Endothelial cell of umbilical vein (primary cell): ENCODE results near the gene ETNK2. TPM values are rescaled to one million over a fixed set of nuclear protein-coding genes. Genes with fewer than 3 reads are reported as not detected.

Experiments
- BruUV-seq: library from RNA; stranded (reverse); fragments of 400-500 nt; replicated peaks from 2 replicates; lab custom pipeline; 2021; lab: Mats Ljungman, UMichigan
- CTCF ChIA-PET: fragments of 300-600, 350-600 bp; sonication (Branson Sonifier 250); formaldehyde crosslinking; loops from one replicate; lab custom pipeline; 2021; ENCODE audit warnings: antibody characterized with exemption, inconsistent platforms; lab: Charles Lee
- POLR2A ChIA-PET: fragments of 300-600, 350-600 bp; sonication (Branson Sonifier 250); formaldehyde crosslinking; loops from one replicate; lab custom pipeline; 2021; ENCODE audit warnings: antibody characterized with exemption, inconsistent platforms; lab: Charles Lee
- DNase-seq: peaks from one replicate; pipeline ENCODE4 v3.0.0-alpha.2; 2011; ENCODE audit warnings: low read depth, low spot score
- FAIRE-seq: peaks from 2 replicates; lab custom pipeline; 2011; peaks lifted over from hg19 to GRCh38; lab: Jason Lieb, UNC
- H2AFZ ChIP-seq: 2 replicates; pipeline ENCODE4 v1.6.0; 2012; ENCODE audit warnings: low read depth, low read length, control low read depth, inconsistent platforms
- H3K27ac ChIP-seq: 2 replicates; pipeline ENCODE4 v1.5.1; 2011; ENCODE audit warnings: low read depth, mild to moderate bottlenecking, control low read depth, low read length, moderate library complexity; ENCODE audit not compliant: insufficient read depth
- H3K27me3 ChIP-seq, 2 experiments: 2 replicates each; pipeline versions ENCODE4 v1.6.0 to v1.6.1; 2011; ENCODE audit warnings: low read length in 2 of 2, mixed read lengths in 1 of 2; ENCODE audit not compliant: control insufficient read depth in 2 of 2, insufficient read depth in 2 of 2
- H3K36me3 ChIP-seq, 2 experiments: 2 replicates in 1 of 2; 3 replicates in 1 of 2; pipeline ENCODE4 v1.5.1; 2011; ENCODE audit warnings: low read length in 2 of 2, mild to moderate bottlenecking in 1 of 2, moderate library complexity in 1 of 2; ENCODE audit not compliant: control insufficient read depth in 2 of 2, insufficient read depth in 2 of 2; ENCODE audit errors: extremely low read depth in 1 of 2
- H3K4me1 ChIP-seq: 3 replicates; pipeline ENCODE4 v1.5.1; 2011; ENCODE audit warnings: mild to moderate bottlenecking, low read length; ENCODE audit not compliant: control insufficient read depth, insufficient read depth; ENCODE audit errors: extremely low read depth
- H3K4me2 ChIP-seq: 2 replicates; pipeline ENCODE4 v1.6.1; 2011; ENCODE audit warnings: low read length, control low read depth, mixed read lengths; ENCODE audit not compliant: insufficient read depth
- H3K4me3 ChIP-seq, 3 experiments: fragments of 200-600 bp in 1 of 3; sonication (generic), shearing (Covaris generic) in 1 of 3; replicated peaks in 1 of 3; 2 replicates each; pipeline ENCODE4 v1.5.1; 2011 to 2016; ENCODE audit warnings: control low read depth in 3 of 3, low read length in 3 of 3, mild to moderate bottlenecking in 2 of 3, inconsistent platforms in 1 of 3, low read depth in 1 of 3, moderate library complexity in 1 of 3; ENCODE audit not compliant: insufficient read depth in 1 of 3
- H3K79me2 ChIP-seq: 2 replicates; pipeline ENCODE4 v1.6.0; 2012; ENCODE audit warnings: low read length, inconsistent platforms; ENCODE audit not compliant: control insufficient read depth, insufficient read depth
- H3K9ac ChIP-seq: replicated peaks from 2 replicates; pipeline ENCODE3; 2011; ENCODE audit warnings: low read length, control low read depth; ENCODE audit not compliant: insufficient read depth; ENCODE audit errors: extremely low read depth
- H3K9me1 ChIP-seq: replicated peaks from 3 replicates; pipeline ENCODE4 v1.6.0; 2011; ENCODE audit warnings: mild to moderate bottlenecking, low read length; ENCODE audit not compliant: control insufficient read depth, insufficient read depth; ENCODE audit errors: extremely low read depth
- H3K9me3 ChIP-seq: replicated peaks from 2 replicates; pipeline ENCODE4 v1.5.1; 2012; ENCODE audit warnings: low read length, inconsistent platforms; ENCODE audit not compliant: control insufficient read depth, insufficient read depth
- H4K20me1 ChIP-seq: replicated peaks from 2 replicates; pipeline ENCODE3; 2011; ENCODE audit warnings: mild to moderate bottlenecking, low read length; ENCODE audit not compliant: control insufficient read depth, insufficient read depth; ENCODE audit errors: extremely low read depth
- EZH2 ChIP-seq: IDR thresholded peaks from 2 replicates; pipeline ENCODE4 v1.6.1; 2012; ENCODE audit warnings: borderline replicate concordance, low read depth, mild to moderate bottlenecking, moderate library complexity, low read length, inconsistent platforms; ENCODE audit not compliant: severe bottlenecking
- FOS ChIP-seq: IDR thresholded peaks from 2 replicates; pipeline ENCODE4 v1.6.1; 2011; ENCODE audit warnings: mild to moderate bottlenecking, low read length, moderate library complexity, borderline replicate concordance; ENCODE audit not compliant: insufficient read depth
- GATA2 ChIP-seq: IDR thresholded peaks from 2 replicates; pipeline ENCODE4 v1.7.0; 2011; ENCODE audit warnings: low read depth, mild to moderate bottlenecking, moderate library complexity, mixed read lengths, low read length; ENCODE audit not compliant: insufficient read length, insufficient read depth
- JUN ChIP-seq: IDR thresholded peaks from 2 replicates; pipeline ENCODE4 v1.6.1; 2011; ENCODE audit warnings: borderline replicate concordance, low read depth; ENCODE audit not compliant: insufficient read length, insufficient read depth
- MYC ChIP-seq: IDR thresholded peaks from one replicate; pipeline ENCODE4 v1.6.1; 2011; ENCODE audit warnings: mild to moderate bottlenecking, low read depth, low read length
- POLR2A ChIP-seq: IDR thresholded peaks from 2 replicates; pipeline ENCODE4 v1.6.1; 2012; ENCODE audit warnings: low read depth, mild to moderate bottlenecking, control low read depth, low read length
- POLR2AphosphoS5 ChIP-seq: IDR thresholded peaks from 2 replicates; pipeline ENCODE4 v1.6.1; 2012; ENCODE audit warnings: low read depth, mild to moderate bottlenecking, control low read depth, low read length, moderate library complexity; ENCODE audit not compliant: insufficient read depth
- dilution Hi-C: fragments of 300-500 bp; cut with MboI; formaldehyde crosslinking; loops from one replicate; pipeline ENCODE4 v1.15.0; 2019; ENCODE audit warnings: low sequenced_read_pairs; ENCODE audit not compliant: extremely low pct_ligation_motif_present
- intact Hi-C: fragments of 100-400 bp; cut with micrococcal nuclease; formaldehyde crosslinking; loops from one replicate; pipeline ENCODE4 v1.10.0; 2022
- polyA plus RNA-seq, 4 experiments: library from polyadenylated mRNA; depleted of rRNA in 3 of 4; stranded (reverse) in 3 of 4; unstranded in 1 of 4; fragments of >200 nt; gene quantifications; 2 replicates each; pipeline versions ENCODE4 v1.2.1 to v1.2.3, GENCODE V29; 2011 to 2012; ENCODE audit warnings: missing spikeins in 1 of 4
- total RNA-seq: library from RNA; stranded (reverse); gene quantifications from 2 replicates; pipeline ENCODE4 v1.2.3, GENCODE V29; 2021
- TF ChIP-seq, protein P1 (sequence below), 2 donors: IDR thresholded peaks; 1 replicate in 1 of 2; 2 replicates in 1 of 2; pipeline ENCODE4 v1.5.1; 2011; ENCODE audit warnings: low read length in 2 of 2, mild to moderate bottlenecking in 2 of 2, moderate library complexity in 2 of 2, control low read depth in 1 of 2, inconsistent platforms in 1 of 2, low read depth in 1 of 2; ENCODE audit not compliant: insufficient read depth in 1 of 2; ENCODE audit errors: extremely low read depth in 1 of 2
- TF ChIP-seq, protein P2 (sequence below): IDR thresholded peaks from 2 replicates; pipeline ENCODE4 v1.6.1; 2011; ENCODE audit not compliant: insufficient read depth, insufficient read length

The ETNK2 gene
- total and polyA plus RNA-seq, 2 donors (not counting 3 experiments of a cell fraction or from before 2014, with no cell fraction given): 13.5 to 27.5 TPM

DNA sequence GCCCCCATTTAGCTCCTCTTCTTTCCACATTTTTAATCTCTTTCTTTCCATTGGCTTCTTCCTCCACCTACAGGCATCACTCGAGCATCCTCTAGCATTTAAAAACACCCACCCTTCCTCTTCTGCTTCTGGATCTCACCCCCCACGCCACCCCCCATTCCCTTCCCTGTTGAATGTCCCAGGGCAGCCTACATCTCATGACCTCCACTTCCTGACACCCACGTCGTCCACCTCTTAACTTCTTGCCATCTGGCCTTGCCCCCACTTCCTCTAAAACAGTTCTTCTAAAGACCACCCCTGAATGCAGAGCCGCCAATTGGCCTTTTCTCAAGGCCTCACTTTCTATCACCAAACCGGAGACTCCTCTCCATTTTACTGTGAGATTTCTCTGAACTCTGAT, 6.1 kb upstream of the ETNK2 start:
- no peaks in the 10 kb centered on the region for H4K20me1 ChIP-seq
- BruUV-seq: no TSS peak
- no peak overlapping the region for H3K27ac ChIP-seq
- intact Hi-C loops (no loop called here), dilution Hi-C loops (loop anchor here (25.0 kb wide), 1 partner anchor 179 kb away; no protein-coding TSS in a partner anchor)
- no peaks in the 10 kb centered on the region for H3K9me3 ChIP-seq
- no peak overlapping the region for H3K9ac ChIP-seq
- no peaks in the 10 kb centered on the region for H3K9me1 ChIP-seq
- no peaks in the 10 kb centered on the region for H3K36me3 ChIP-seq
- H3K4me3 ChIP-seq: no peak overlapping the region
- H2AFZ ChIP-seq: no peak overlapping the region
- ChIA-PET CTCF (interaction anchor here (0.6 to 26.7 kb wide), 5 partner anchors 29 to 241 kb away, joined by 3 to 770 read pairs (median 4); no protein-coding TSS in a partner anchor), POLR2A (no interaction called here)
- no peak overlapping the region for H3K4me2 ChIP-seq
- H3K79me2 ChIP-seq: no peaks in the 10 kb centered on the region
- FAIRE-seq: no peak
- no peak for DNase-seq
- TF ChIP-seq POLR2A: no peak
- TF ChIP-seq, protein P1, sequence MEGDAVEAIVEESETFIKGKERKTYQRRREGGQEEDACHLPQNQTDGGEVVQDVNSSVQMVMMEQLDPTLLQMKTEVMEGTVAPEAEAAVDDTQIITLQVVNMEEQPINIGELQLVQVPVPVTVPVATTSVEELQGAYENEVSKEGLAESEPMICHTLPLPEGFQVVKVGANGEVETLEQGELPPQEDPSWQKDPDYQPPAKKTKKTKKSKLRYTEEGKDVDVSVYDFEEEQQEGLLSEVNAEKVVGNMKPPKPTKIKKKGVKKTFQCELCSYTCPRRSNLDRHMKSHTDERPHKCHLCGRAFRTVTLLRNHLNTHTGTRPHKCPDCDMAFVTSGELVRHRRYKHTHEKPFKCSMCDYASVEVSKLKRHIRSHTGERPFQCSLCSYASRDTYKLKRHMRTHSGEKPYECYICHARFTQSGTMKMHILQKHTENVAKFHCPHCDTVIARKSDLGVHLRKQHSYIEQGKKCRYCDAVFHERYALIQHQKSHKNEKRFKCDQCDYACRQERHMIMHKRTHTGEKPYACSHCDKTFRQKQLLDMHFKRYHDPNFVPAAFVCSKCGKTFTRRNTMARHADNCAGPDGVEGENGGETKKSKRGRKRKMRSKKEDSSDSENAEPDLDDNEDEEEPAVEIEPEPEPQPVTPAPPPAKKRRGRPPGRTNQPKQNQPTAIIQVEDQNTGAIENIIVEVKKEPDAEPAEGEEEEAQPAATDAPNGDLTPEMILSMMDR (IDR thresholded peaks at IDR 0.05; ENCODE audit: extremely low read depth in 1 of 2, insufficient read depth in 1 of 2, low read depth in 1 of 2, low read length in 2 of 2): no peak
- TF ChIP-seq, protein P2, sequence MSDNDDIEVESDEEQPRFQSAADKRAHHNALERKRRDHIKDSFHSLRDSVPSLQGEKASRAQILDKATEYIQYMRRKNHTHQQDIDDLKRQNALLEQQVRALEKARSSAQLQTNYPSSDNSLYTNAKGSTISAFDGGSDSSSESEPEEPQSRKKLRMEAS: no peak
- TF ChIP-seq GATA2: no peak
- no peak for TF ChIP-seq FOS
- TF ChIP-seq POLR2AphosphoS5: no peak
- TF ChIP-seq JUN: no peak
- no peak for TF ChIP-seq EZH2
- no peak for TF ChIP-seq MYC
- H3K27me3 ChIP-seq: peaks cover 0 to 2% of the 10 kb centered on the region in 2 experiments
- H3K4me1 ChIP-seq: peaks cover 1% of the 10 kb centered on the region
